ENCODE data around the gene MSH6. TPM values are rescaled to one million over a fixed set of nuclear protein-coding genes. Genes with fewer than 3 reads are reported as not detected.

MSH6 gene
- 39.2 TPM for polyA plus RNA-seq (2013, experiment 1 of 2; ENCODE audit: insufficient read length)
- polyA plus RNA-seq (2013, experiment 2 of 2; ENCODE audit: insufficient read length): 41.4 TPM

DNA sequence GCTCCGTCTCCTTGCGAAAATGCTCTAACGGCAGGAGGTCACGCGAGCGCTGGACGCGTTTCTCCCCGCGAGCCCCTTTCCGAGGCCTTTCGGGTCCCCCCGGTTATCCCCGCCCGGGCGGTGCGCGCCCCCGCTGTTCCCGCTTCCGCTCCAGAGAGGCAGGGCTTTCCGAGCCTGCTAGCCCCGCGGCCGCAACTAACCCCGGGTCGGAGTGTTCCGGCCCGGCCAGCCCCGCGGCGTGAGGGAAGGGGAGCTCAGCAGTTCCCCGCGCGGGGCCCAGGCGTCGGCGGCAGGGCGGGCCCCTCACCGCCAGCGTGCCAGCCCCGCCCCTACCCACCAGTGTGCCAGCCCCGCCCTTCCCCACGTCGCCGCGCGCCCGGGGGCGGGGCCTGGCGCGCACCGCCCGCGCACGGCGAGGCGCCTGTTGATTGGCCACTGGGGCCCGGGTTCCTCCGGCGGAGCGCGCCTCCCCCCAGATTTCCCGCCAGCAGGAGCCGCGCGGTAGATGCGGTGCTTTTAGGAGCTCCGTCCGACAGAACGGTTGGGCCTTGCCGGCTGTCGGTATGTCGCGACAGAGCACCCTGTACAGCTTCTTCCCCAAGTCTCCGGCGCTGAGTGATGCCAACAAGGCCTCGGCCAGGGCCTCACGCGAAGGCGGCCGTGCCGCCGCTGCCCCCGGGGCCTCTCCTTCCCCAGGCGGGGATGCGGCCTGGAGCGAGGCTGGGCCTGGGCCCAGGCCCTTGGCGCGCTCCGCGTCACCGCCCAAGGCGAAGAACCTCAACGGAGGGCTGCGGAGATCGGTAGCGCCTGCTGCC is at the start of gene MSH6:
MSH6 (plus strand) TSS at position 475 of the 815 bp plus-strand sequence; CDS start at position 564, 89 bp downstream.
- peak; percentile 92 for DNase-seq

- no peak for DNase-seq
Measured at GRCh38 chr2:47735136-47735869, 47.6 kb upstream of the MSH6 start.

DNA sequence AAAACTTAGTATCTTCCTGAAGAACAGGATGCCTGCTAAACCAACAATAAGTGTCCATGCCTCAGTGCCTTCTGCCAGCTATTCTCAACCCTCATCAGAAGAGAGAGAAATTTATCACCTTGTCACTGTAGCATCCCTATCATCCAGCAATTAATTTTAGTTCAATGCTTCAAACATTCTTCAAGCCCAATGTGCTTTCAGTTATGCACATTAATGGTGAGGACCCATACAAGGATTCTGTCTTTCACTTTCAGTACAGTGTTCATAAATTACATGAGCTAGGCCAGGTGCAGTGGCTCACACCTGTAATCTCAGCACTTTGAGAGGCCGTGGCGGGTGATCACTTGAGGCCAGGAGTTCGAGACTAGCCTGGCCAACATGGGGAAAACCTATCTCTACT is 47.0 kb upstream of the MSH6 start:
- DNase-seq: no peak

GRCh38 chr2:47737191-47737975 is 45.6 kb upstream of the MSH6 start:
- DNase-seq: no peak

DNA sequence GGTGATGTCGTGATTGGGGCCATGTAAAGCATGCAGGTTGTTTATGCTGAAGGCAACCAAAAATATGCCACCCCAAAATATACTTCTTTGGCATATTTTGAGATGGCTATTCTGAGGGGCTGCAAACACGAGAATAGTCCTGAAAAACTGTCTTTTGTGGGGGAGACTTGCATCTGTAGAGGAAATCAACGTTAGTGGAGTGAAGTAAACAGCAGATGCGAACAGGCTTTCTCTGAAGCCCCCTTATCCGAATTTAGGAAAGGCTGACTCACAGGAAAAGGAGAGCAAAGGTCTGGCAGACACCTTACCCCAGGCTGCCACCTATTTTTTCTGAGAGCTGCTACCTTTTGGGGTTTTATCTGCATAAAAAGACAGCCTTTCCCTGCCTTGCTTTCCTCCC is 44.6 kb upstream of the MSH6 start:
- no peak for DNase-seq

DNA sequence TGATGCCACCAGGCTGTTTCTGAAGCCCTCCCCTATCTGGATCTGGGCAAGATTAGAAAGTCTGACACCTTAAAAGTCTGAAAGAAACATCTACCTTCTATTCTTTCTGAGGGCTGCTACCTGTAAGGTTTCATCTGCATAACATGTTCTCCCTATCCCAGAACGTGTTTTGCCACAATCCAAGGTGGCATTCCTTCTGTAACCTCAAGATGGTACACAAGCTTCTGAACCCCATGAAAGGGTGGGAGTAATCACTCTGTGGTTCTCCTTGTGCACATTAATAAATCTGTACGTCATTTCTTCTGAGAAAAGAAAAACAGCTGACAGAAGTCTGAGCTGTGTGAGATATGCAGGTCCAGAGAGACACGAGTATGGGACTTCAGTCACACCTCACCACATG is 41.8 kb upstream of the MSH6 start:
- no peak for DNase-seq

DNA sequence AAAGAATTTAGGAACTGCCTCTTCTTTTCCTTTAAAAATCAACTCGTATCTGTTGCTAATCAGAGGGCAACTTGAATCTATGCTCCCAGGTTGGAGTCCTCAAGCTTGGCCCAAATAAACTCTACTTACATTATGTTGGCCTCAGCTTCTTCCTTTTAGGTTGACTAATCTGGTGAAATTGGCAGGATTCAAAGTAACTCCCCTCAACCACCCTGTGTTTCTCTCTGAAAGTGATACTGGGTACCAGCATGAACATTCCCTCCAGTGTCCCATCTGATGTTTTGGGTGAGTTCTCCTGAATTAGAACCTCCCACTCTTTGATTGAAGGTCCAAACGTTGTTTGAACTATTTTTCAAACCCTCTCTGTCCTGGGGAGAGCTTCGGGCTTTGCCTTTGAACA is 41.3 kb upstream of the MSH6 start:
- no peak for DNase-seq

DNA sequence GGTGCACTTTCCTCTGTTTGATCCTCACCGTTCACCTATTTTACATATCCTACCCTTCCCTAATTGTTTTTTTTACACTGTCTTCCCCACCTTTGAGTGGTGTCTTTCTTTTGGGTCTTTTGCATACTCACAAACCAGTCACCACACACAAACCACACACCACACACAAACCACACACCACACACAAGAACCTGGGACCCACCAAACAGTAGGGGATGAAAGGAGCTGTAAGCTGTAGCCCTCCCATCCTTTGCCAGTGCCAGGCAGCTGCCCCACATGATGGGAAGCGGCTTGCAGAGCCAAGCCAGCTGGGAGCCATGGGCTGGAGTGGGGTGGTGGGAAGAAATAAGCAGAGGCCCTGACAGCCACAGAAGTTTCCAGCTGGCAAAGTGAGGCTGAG is 38.9 kb upstream of the MSH6 start:
- DNase-seq: no peak

DNA sequence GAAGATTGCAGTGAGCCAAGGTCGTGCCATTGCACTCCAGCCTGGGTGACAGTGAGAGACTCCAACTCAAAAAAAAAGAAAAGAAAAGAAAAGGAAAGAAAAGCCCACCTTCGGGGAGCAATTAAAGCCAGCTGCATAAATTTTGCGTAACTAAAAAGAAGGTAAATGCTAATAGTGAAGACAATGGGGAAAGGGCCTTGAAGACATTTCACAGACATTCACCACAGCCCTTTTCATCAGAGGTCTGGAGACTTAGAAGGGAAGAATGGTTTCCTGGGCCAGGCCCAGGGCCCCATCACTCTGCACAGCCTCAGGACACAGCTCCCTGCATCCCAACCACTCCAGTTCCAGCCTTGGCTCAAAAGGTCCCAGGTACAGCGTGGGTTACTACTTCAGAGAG is 35.1 kb upstream of the MSH6 start:
- no peak for DNase-seq

- no peak for DNase-seq
Measured at GRCh38 chr2:47751856-47752414, 31.0 kb upstream of the MSH6 start.

- DNase-seq: no peak
Measured at GRCh38 chr2:47767497-47767844, 15.5 kb upstream of the MSH6 start.

GRCh38 chr2:47767880-47768609 is 14.9 kb upstream of the MSH6 start:
- DNase-seq: peak; percentile 34

DNA sequence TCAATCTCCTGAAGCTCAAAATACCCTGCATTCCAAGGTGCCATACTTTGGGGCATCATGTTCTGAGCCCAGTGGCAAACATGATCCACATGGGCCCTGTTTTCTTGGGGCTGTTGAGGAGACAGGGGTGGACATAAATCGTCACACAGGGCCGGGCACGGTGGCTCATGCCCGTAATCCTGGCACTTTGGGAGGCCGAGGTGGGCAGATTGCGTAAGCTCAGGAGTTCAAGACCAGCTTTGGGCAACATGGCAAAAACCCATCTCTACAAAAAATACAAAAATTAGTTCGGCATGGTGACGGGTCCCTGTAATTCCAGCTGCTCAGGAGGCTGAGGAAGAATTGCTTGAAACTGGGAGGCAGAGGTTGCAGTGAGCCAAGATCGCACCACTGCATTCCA is 13.6 kb upstream of the MSH6 start:
- no peak for DNase-seq

DNA sequence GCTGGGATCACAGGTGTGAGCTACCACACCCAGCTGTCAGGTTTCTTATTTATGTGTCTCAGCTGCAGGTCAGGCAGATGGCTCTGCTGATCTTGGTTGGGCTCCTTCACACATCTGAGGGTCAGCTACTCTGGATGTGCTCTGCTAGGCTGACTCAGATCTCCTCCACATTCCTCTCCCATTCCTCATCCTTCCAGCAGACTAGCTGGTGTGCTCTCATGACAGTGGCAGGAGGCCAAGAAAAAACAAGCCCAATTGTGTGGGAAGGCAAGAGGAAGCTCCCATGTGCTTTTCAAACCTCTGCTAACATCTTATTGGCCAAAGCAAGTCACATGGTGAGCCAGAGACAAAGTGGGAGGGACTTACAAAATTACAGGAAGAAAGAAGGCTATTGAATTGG is 11.7 kb upstream of the MSH6 start:
- peak; percentile 87 for DNase-seq

DNA sequence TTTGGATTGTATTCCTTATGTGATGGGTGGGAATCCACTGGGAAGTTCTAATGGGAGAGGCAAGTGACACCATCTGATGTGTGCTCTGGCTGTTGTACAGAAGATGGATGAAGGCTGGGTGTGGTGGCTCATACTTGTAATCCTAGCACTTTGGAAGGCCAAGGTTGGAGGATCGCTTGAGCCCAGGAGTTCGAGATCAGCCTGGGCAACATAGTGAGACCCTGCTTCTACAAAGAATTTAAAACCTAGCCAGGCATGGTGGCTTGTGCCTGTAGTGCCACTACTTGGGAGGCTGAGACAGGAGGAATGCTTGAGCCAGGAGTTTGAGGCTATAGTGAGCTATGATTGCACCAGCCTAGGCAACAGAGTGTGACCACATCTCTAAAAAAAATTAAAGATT is 10.6 kb upstream of the MSH6 start:
- no peak for DNase-seq

DNA sequence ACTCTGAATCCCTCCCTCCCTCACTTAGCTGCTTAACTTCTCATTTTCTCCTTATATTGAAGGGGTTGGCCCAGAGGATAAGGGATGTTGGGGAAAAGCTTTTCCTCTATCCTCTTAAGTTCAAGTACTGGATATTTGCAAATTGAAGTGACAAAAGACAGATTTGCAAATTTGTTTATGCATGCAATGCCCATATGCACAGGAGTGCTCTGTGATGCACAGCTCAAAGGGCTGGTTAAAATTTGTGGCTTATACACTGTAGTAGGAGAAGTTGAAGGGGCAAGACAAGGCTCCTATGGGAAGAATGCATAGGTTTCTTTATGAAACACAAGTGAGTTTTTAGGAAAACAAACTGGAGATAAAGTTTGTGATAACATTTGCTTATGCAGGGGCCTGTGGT is 8.4 kb upstream of the MSH6 start:
- DNase-seq: no peak

- DNase-seq: no peak
Measured at GRCh38 chr2:47777277-47777937, 5.5 kb upstream of the MSH6 start.

- no peak for DNase-seq
Measured at GRCh38 chr2:47778698-47779425, 4.1 kb upstream of the MSH6 start.

- no peak for DNase-seq
Measured at GRCh38 chr2:47779426-47779790, 3.5 kb upstream of the MSH6 start.

GRCh38 chr2:47782381-47782670 is 619 bp upstream of the MSH6 start:
- no peak for DNase-seq
